ENCODE measurements around the gene CMBL.

Gene CMBL

GRCh38 chr5:10339958-10340357 is 32.3 kb upstream of the CMBL start:
- H4K20me1 ChIP-seq (ENCODE audit: control insufficient read depth, insufficient read depth, low read depth, low read length) = no peaks in the 10 kb centered on the region
- TF ChIP-seq CTCF (IDR thresholded peaks at IDR 0.05; ENCODE audit: low read depth, low read length, poor library complexity, severe bottlenecking) (no peak), EZH2phosphoT487 (IDR thresholded peaks at IDR 0.05; ENCODE audit: borderline replicate concordance, low read length) (no peak)

GRCh38 chr5:10339058-10339811 is 31.5 kb upstream of the CMBL start:
- Histone ChIP-seq H3K4me2 (ENCODE audit: low read length) (no peak overlapping the region), H3K27ac (ENCODE audit: low read depth, low read length) (no peak overlapping the region), H3K4me1 (ENCODE audit: control insufficient read depth, low read length) (no peaks in the 10 kb centered on the region), H4K20me1 (ENCODE audit: control insufficient read depth, insufficient read depth, low read depth, low read length) (no peaks in the 10 kb centered on the region), H3K4me3 (ENCODE audit: low read length) (no peak overlapping the region), H3K79me2 (ENCODE audit: control insufficient read depth, low read length) (no peaks in the 10 kb centered on the region), H3K36me3 (ENCODE audit: control insufficient read depth, low read length) (no peaks in the 10 kb centered on the region), H3F3A (ENCODE audit: control insufficient read depth, insufficient read depth) (no peaks in the 10 kb centered on the region), H3K27me3 (ENCODE audit: control insufficient read depth, low read length) (peaks cover 6% of the 10 kb centered on the region), H3K9me2 (replicated peaks; ENCODE audit: control insufficient read depth, low read length) (no peaks in the 10 kb centered on the region), H3K9me3 (ENCODE audit: control insufficient read depth, insufficient read depth, low read length) (no peaks in the 10 kb centered on the region)
- TF ChIP-seq CTCF (IDR thresholded peaks at IDR 0.05; ENCODE audit: low read depth, low read length, poor library complexity, severe bottlenecking) (no peak), EZH2phosphoT487 (IDR thresholded peaks at IDR 0.05; ENCODE audit: borderline replicate concordance, low read length) (no peak)

More at GRCh38 chr5:10339958-10340357, 32.3 kb upstream of the CMBL start:
- no peaks in the 10 kb centered on the region for H3K9me3 ChIP-seq (ENCODE audit: control insufficient read depth, insufficient read depth, low read length)
- H3K27ac ChIP-seq (ENCODE audit: low read depth, low read length) = no peak overlapping the region
- H3K79me2 ChIP-seq (ENCODE audit: control insufficient read depth, low read length) = no peaks in the 10 kb centered on the region
- no peak overlapping the region for H3K4me3 ChIP-seq (ENCODE audit: low read length)
- H3K4me2 ChIP-seq (ENCODE audit: low read length) = no peak overlapping the region
- H3K4me1 ChIP-seq (ENCODE audit: control insufficient read depth, low read length) = no peaks in the 10 kb centered on the region
- no peaks in the 10 kb centered on the region for H3K27me3 ChIP-seq (ENCODE audit: control insufficient read depth, low read length)
- H3F3A ChIP-seq (ENCODE audit: control insufficient read depth, insufficient read depth) = no peaks in the 10 kb centered on the region
- no peaks in the 10 kb centered on the region for H3K9me2 ChIP-seq (replicated peaks; ENCODE audit: control insufficient read depth, low read length)
- H3K36me3 ChIP-seq (ENCODE audit: control insufficient read depth, low read length) = no peaks in the 10 kb centered on the region

GRCh38 chr5:10338686-10339057 is 31.0 kb upstream of the CMBL start:
- H4K20me1 ChIP-seq (ENCODE audit: control insufficient read depth, insufficient read depth, low read depth, low read length) = no peaks in the 10 kb centered on the region
- H3F3A ChIP-seq (ENCODE audit: control insufficient read depth, insufficient read depth) = no peaks in the 10 kb centered on the region
- H3K9me2 ChIP-seq (replicated peaks; ENCODE audit: control insufficient read depth, low read length) = no peaks in the 10 kb centered on the region
- H3K27me3 ChIP-seq (ENCODE audit: control insufficient read depth, low read length) = peaks cover 7% of the 10 kb centered on the region
- no peaks in the 10 kb centered on the region for H3K9me3 ChIP-seq (ENCODE audit: control insufficient read depth, insufficient read depth, low read length)
- no peak overlapping the region for H3K27ac ChIP-seq (ENCODE audit: low read depth, low read length)
- H3K4me1 ChIP-seq (ENCODE audit: control insufficient read depth, low read length) = no peaks in the 10 kb centered on the region
- no peak overlapping the region for H3K4me2 ChIP-seq (ENCODE audit: low read length)
- no peaks in the 10 kb centered on the region for H3K79me2 ChIP-seq (ENCODE audit: control insufficient read depth, low read length)
- no peak for TF ChIP-seq EZH2phosphoT487 (IDR thresholded peaks at IDR 0.05; ENCODE audit: borderline replicate concordance, low read length)
- TF ChIP-seq CTCF (IDR thresholded peaks at IDR 0.05; ENCODE audit: low read depth, low read length, poor library complexity, severe bottlenecking) = no peak
- no peaks in the 10 kb centered on the region for H3K36me3 ChIP-seq (ENCODE audit: control insufficient read depth, low read length)
- no peak overlapping the region for H3K4me3 ChIP-seq (ENCODE audit: low read length)

Data from DOHH2 (cell line).